Lung (tissue), 12 donors: ENCODE measurements around the gene CCL18. TPM values are rescaled to one million over a fixed set of nuclear protein-coding genes. Genes with fewer than 3 reads are reported as not detected.

Experiments
- ATAC-seq: fragments of 200-7000 bp; cut with Tn5 transposase; one replicate; pipeline ENCODE4 v1.9.1; 2020; ENCODE audit warnings: moderate number of reproducible peaks; ENCODE audit not compliant: insufficient read depth, low FRiP score
- DNase-seq, 3 donors: peaks; one replicate each; pipeline ENCODE4 v3.0.0-alpha.2; 2013 to 2017
- H3K27ac ChIP-seq, 2 donors: one replicate each; pipeline ENCODE4 v1.5.1; 2013; ENCODE audit warnings: mild to moderate bottlenecking in 2 of 2, moderate library complexity in 2 of 2, control low read depth in 1 of 2, inconsistent platforms in 1 of 2, low read depth in 1 of 2, low read length in 1 of 2
- H3K27me3 ChIP-seq, 3 donors: one replicate each; pipeline ENCODE4 v1.5.1; 2013; ENCODE audit warnings: low read length in 2 of 3; ENCODE audit not compliant: control insufficient read depth in 3 of 3, insufficient read depth in 3 of 3
- H3K36me3 ChIP-seq, 4 donors: one replicate each; pipeline ENCODE4 v1.5.1; 2013; ENCODE audit warnings: low read length in 4 of 4, mild to moderate bottlenecking in 1 of 4, moderate library complexity in 1 of 4; ENCODE audit not compliant: control insufficient read depth in 4 of 4, insufficient read depth in 4 of 4
- H3K4me1 ChIP-seq, 5 donors: one replicate each; pipeline ENCODE4 v1.5.1; 2013; ENCODE audit warnings: low read length in 5 of 5, mild to moderate bottlenecking in 2 of 5, moderate library complexity in 1 of 5; ENCODE audit not compliant: control insufficient read depth in 5 of 5, insufficient read depth in 5 of 5
- H3K4me3 ChIP-seq: one replicate; pipeline ENCODE4 v1.5.1; 2013; ENCODE audit warnings: mild to moderate bottlenecking, control low read depth, moderate library complexity
- H3K9ac ChIP-seq, 2 donors: one replicate each; pipeline ENCODE4 v1.5.1; 2013; ENCODE audit warnings: low read length in 2 of 2, control low read depth in 1 of 2; ENCODE audit not compliant: insufficient read depth in 1 of 2
- H3K9me3 ChIP-seq, 4 donors: one replicate each; pipeline ENCODE4 v1.5.1; 2013; ENCODE audit warnings: low read length in 3 of 4, mild to moderate bottlenecking in 1 of 4, moderate library complexity in 1 of 4; ENCODE audit not compliant: control insufficient read depth in 4 of 4, insufficient read depth in 3 of 4
- CTCF ChIP-seq: IDR thresholded peaks from 2 replicates; pipeline ENCODE4 v1.5.1; 2012; ENCODE audit warnings: mild to moderate bottlenecking; ENCODE audit errors: control extremely low read depth, extremely low read depth
- WGBS, 2 donors: extraction: QIAGEN DNeasy Blood & Tissue Kit; methylation state at CpG; one replicate each; pipeline ENCODE4 v1.1.7; 2013; 5-methylcytosine and 5-hydroxymethylcytosine counted together
- polyA plus RNA-seq, 2 donors: library from polyadenylated mRNA; stranded (reverse); fragments of 200-250 nt; gene quantifications; one replicate each; pipeline ENCODE4 v1.2.1, GENCODE V29; 2013
- total RNA-seq, 2 donors: library from RNA; depleted of rRNA in 1 of 2; stranded (reverse); fragments of >200 nt in 1 of 2; gene quantifications; one replicate each; pipeline ENCODE4 v1.2.1, GENCODE V29; 2014 to 2021
- donor health status: control.
- donor health status: control.
- donor health status: Bipolar disorder and iron deficiency.
- donor health status: healthy.
- donor health status: DM: yes; HTN: yes; CAD: no.

The CCL18 gene
- total and polyA plus RNA-seq, 4 donors: 8.7 to 89.9 (median 58.6) TPM

GRCh38 chr17:36057911-36058310 is 6.2 kb upstream of the CCL18 start:
- H3K9me3 ChIP-seq: no peaks in the 10 kb centered on the region
- H3K27ac ChIP-seq: no peak overlapping the region
- no peaks in the 10 kb centered on the region for H3K27me3 ChIP-seq
- H3K4me3 ChIP-seq: no peak overlapping the region
- no peak for TF ChIP-seq CTCF
- peaks cover 0 to 4% (median 0%) of the 10 kb centered on the region in 5 donors for H3K4me1 ChIP-seq
- ATAC-seq (no peak), DNase-seq (no peak)
- no peaks in the 10 kb centered on the region for H3K36me3 ChIP-seq
- H3K9ac ChIP-seq: no peak overlapping the region

DNA sequence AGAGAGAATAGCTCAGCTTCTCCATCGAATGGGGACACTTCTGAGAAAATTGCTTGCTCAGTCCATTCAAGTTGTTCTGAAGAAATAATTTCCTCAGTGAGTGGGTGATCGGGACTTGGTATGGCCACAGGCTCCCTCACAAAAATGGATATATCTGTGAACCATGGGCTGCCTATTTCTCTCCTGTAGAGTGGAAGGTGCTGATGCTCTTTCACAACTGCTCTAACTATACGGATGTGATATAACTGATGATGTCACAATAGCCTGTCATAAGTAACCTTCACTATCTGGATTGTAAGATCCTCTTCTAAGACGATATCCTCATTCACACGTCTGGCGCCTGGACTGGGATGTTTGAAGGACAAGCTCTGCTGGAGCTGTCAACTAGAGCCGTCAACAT is 4.7 kb upstream of the CCL18 start:
- no peak for ATAC-seq
- no peaks in the 10 kb centered on the region for H3K9me3 ChIP-seq
- no peaks in the 10 kb centered on the region for H3K27me3 ChIP-seq
- WGBS, 2 donors: 70 to 79% methylated on average over 7 of the region's 7 CpGs
- H3K4me1 ChIP-seq: peaks cover 0 to 4% (median 0%) of the 10 kb centered on the region in 5 donors
- no peak overlapping the region for H3K4me3 ChIP-seq
- no peak overlapping the region for H3K27ac ChIP-seq
- TF ChIP-seq CTCF: no peak
- DNase-seq: no peak
- no peak overlapping the region for H3K9ac ChIP-seq
- no peaks in the 10 kb centered on the region for H3K36me3 ChIP-seq

- H3K9me3 ChIP-seq: no peaks in the 10 kb centered on the region
- no peaks in the 10 kb centered on the region for H3K27me3 ChIP-seq
- no peaks in the 10 kb centered on the region for H3K36me3 ChIP-seq
- no peak overlapping the region for H3K27ac ChIP-seq
- H3K4me3 ChIP-seq: no peak overlapping the region
- H3K9ac ChIP-seq: no peak overlapping the region
- ATAC-seq (no peak), DNase-seq (no peak)
- TF ChIP-seq CTCF: no peak
- peaks cover 0 to 4% (median 0%) of the 10 kb centered on the region in 5 donors for H3K4me1 ChIP-seq
- WGBS, 2 donors: 69 to 92% methylated on average over 2 of the region's 2 CpGs
These were observed 3.3 kb upstream of the CCL18 start for GRCh38 chr17:36060816-36061215.

- Histone ChIP-seq H3K27ac (no peak overlapping the region), H3K9ac (no peak overlapping the region), H3K4me3 (no peak overlapping the region), H3K4me1 (no peaks in the 10 kb centered on the region), H3K9me3 (no peaks in the 10 kb centered on the region), H3K27me3 (no peaks in the 10 kb centered on the region), H3K36me3 (no peaks in the 10 kb centered on the region)
- no peak for TF ChIP-seq CTCF
- 79 to 91% methylated on average over 6 of the region's 6 CpGs for WGBS, 2 donors
- ATAC-seq (no peak), DNase-seq (no peak)
These were observed 2.4 kb downstream of the CCL18 start for GRCh38 chr17:36066365-36066985.
